Skeletal muscle satellite cell (primary cell): ENCODE data around the gene PAK1.
A peak's percentile ranks its signal among the peaks of the same experiment; 100 is the strongest.

ENCODE experiments used
- H3K27me3 ChIP-seq: 2 replicates; pipeline ENCODE4 v1.7.0; 2013; ENCODE audit warnings: low read length; ENCODE audit not compliant: control insufficient read depth, insufficient read depth
- H3K36me3 ChIP-seq: 2 replicates; pipeline ENCODE4 v1.7.0; 2013; ENCODE audit warnings: mild to moderate bottlenecking, control low read depth, low read length; ENCODE audit not compliant: insufficient read depth
- H3K4me1 ChIP-seq: 2 replicates; pipeline ENCODE4 v1.7.0; 2013; ENCODE audit warnings: low read length; ENCODE audit not compliant: control insufficient read depth, insufficient read depth
- H3K4me2 ChIP-seq: 2 replicates; pipeline ENCODE4 v1.7.0; 2013; ENCODE audit warnings: mild to moderate bottlenecking, low read length
- H3K4me3 ChIP-seq: 2 replicates; pipeline ENCODE4 v1.7.0; 2013; ENCODE audit warnings: low read length
- H3K9ac ChIP-seq: 2 replicates; pipeline ENCODE4 v1.7.0; 2013; ENCODE audit warnings: mild to moderate bottlenecking, low read depth, low read length, moderate library complexity
- H3K9me3 ChIP-seq: replicated peaks from 2 replicates; pipeline ENCODE4 v1.7.0; 2013; ENCODE audit warnings: mild to moderate bottlenecking, control low read depth, low read length

The PAK1 gene

DNA sequence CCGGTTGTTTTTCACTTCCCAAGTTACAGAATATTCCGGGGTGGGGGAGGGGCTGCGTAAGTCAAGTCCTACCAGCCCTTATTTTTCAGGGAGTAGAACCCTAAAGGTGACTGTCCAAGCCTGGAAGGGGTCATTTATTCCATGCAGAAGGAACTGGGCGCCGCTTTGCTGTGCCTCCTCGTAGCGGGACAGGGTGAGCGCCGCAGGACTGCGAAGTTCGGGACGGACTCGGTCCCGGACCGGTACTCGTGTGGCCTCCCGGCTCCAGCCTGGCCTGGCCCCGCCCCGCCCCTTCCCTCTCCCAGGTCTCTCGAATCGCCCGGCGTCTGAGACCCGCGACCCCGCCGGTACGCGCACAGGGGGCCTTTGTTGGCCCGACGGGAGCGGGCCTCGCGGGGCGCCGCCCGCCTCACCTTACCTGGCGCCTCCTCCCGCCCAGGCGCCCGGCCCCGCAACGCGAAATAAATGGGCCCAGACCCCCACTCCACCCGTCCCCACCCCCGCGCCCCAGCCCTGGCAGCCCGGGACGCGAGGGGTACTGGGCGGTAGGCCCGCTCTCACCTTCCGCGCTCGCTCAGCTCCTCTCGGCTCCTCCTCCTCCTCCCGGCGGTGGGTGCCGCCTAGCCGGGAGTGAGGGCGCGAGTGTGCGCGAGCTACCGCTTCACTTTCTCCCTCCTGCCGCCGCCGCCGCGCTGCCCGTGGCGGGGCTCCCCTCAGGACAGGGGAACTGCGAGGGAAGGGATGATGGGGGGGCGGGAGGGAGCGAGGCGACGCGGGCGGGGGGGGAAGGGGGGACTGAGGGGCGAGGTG is 698 bp downstream of the PAK1 start:
- H3K4me2 ChIP-seq, result peak overlapping the region; percentile 90
- H3K9ac ChIP-seq, result peak overlapping the region; percentile 34
- H3K4me1 ChIP-seq, result peaks cover 5% of the 10 kb centered on the region
- no peaks in the 10 kb centered on the region for H3K9me3 ChIP-seq
- peak overlapping the region; percentile 63 for H3K4me3 ChIP-seq
- peaks cover 56% of the 10 kb centered on the region for H3K27me3 ChIP-seq
- H3K36me3 ChIP-seq, result no peaks in the 10 kb centered on the region

DNA sequence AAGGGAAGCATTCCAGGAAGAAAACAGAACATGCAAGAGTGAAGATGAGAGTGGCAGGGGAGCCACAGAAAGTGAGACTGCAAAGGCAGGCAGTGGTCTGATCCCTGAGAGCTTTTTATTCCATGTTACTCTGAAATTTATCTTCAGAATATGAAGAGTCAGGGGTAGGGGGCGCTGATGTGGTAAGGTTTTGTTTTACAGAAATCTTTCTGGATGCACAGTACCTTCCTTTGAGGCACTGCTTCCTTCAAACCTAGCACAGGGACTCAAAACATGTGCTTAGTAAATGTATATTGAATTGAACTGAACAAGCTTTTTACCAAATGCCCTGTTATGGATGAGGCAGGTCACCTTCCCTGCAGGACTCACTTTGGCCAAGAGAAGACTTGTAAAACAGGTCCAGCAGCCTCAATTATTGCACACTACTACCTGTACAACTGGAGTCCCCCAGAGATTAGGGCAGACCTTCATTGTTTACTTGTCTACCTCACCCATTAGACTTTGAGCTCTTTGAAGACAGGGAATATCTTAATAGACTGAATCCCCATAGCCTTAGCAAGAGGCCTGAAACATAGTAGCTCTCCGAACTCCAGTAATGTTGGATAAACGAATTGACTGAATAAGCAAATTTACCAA is 2.2 kb downstream of the PAK1 start:
- H3K4me1 ChIP-seq, result peaks cover 5% of the 10 kb centered on the region
- peaks cover 57% of the 10 kb centered on the region for H3K27me3 ChIP-seq
- H3K4me3 ChIP-seq, result no peak overlapping the region
- H3K4me2 ChIP-seq, result no peak overlapping the region
- H3K36me3 ChIP-seq, result no peaks in the 10 kb centered on the region
- H3K9me3 ChIP-seq, result no peaks in the 10 kb centered on the region
- H3K9ac ChIP-seq, result no peak overlapping the region

- Histone ChIP-seq H3K27me3 (peaks cover 54% of the 10 kb centered on the region), H3K4me1 (peaks cover 5% of the 10 kb centered on the region), H3K9ac (no peak overlapping the region), H3K9me3 (no peaks in the 10 kb centered on the region), H3K4me2 (no peak overlapping the region), H3K36me3 (no peaks in the 10 kb centered on the region), H3K4me3 (no peak overlapping the region)
These were observed 2.9 kb downstream of the PAK1 start for GRCh38 chr11:77470971-77471370.

DNA sequence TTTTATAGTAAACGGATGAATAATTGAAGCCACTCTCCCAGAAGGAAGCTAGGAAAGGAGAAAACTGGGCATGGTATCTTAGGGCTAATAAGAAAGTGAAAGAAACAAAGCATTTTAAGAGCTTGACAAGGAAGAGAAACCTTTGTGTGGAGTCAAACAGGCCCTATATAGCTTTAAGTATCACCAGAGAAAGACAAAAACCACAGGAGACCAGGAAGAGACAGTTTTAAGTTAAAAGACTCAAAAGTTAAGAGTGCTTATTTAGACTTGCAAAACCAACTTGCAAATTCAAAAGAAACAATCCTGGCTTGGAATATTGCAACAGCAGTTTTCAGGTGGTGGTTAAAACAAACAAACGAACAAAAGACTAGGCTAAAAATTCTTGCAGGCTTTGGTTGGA is 3.4 kb downstream of the PAK1 start:
- H3K27me3 ChIP-seq, result peaks cover 54% of the 10 kb centered on the region
- no peak overlapping the region for H3K9ac ChIP-seq
- H3K4me1 ChIP-seq, result peaks cover 5% of the 10 kb centered on the region
- no peak overlapping the region for H3K4me2 ChIP-seq
- H3K9me3 ChIP-seq, result no peaks in the 10 kb centered on the region
- H3K36me3 ChIP-seq, result no peaks in the 10 kb centered on the region
- no peak overlapping the region for H3K4me3 ChIP-seq

DNA sequence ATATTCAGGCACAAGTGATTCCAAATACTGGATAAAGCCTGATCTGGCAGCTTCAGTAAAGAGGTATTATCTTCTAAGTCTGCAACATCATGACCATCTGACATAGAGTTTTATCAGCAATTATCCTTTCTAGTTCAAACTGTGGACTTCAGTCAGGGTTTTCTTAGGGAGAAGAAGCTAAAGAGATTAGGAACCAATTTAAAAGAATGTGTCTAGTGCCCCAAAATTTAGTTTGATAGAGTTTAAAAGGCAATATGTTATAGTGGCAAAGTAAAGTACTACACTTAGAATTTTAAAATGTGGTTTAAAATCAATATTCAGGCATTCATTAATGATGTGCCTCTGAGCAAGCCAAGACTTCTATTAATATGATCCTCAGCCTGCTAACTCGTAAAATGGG is 5.4 kb downstream of the PAK1 start:
- Histone ChIP-seq H3K4me3 (no peak overlapping the region), H3K4me1 (no peaks in the 10 kb centered on the region), H3K27me3 (peaks cover 51% of the 10 kb centered on the region)

DNA sequence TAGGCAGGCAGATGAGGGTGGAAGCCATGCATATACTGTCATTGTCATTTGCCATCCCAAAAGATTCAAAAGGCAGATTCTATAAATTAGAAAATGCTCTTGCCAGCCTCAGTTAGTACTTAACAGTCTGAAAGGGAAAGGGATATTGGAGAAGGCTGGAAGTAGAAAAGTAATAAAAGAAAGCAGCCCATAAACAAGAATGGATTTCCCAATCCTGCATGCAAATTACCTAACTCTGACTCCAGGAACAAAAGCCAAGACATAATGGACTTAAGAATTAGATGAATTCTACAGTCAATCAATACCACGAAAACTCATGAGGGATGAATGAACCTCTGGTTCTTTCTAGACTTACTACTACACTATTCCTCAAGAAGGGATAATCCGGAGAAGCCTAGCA is 5.9 kb downstream of the PAK1 start:
- Histone ChIP-seq H3K36me3 (no peaks in the 10 kb centered on the region), H3K4me2 (no peak overlapping the region), H3K9ac (no peak overlapping the region), H3K9me3 (no peaks in the 10 kb centered on the region), H3K4me1 (no peaks in the 10 kb centered on the region), H3K4me3 (no peak overlapping the region), H3K27me3 (peaks cover 47% of the 10 kb centered on the region)

More for the DNA sequence above, 5.4 kb downstream of the PAK1 start:
- H3K4me2 ChIP-seq, result no peak overlapping the region
- no peak overlapping the region for H3K9ac ChIP-seq
- no peaks in the 10 kb centered on the region for H3K9me3 ChIP-seq
- no peaks in the 10 kb centered on the region for H3K36me3 ChIP-seq

DNA sequence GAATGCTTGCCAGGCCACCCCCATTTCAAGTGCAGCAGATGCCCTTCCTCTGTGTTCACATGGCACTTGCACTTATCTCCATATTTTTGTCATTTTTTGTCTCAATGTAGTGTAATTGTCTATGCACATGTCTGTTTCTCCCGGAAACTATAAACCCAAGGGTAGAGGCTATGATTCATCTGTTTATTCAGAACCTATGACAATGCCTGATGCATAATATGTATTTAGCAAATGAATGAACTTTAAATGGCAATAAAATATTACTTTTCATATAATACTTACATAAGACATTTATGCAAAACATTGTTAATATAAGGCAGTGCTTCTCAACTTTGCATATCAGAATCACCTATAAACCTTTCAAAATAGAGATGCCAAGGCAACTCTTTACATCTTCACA is 6.7 kb downstream of the PAK1 start:
- H3K27me3 ChIP-seq, result peaks cover 40% of the 10 kb centered on the region
- no peak overlapping the region for H3K4me3 ChIP-seq
- H3K9ac ChIP-seq, result no peak overlapping the region
- H3K4me1 ChIP-seq, result no peaks in the 10 kb centered on the region
- H3K4me2 ChIP-seq, result no peak overlapping the region
- no peaks in the 10 kb centered on the region for H3K36me3 ChIP-seq
- no peaks in the 10 kb centered on the region for H3K9me3 ChIP-seq

DNA sequence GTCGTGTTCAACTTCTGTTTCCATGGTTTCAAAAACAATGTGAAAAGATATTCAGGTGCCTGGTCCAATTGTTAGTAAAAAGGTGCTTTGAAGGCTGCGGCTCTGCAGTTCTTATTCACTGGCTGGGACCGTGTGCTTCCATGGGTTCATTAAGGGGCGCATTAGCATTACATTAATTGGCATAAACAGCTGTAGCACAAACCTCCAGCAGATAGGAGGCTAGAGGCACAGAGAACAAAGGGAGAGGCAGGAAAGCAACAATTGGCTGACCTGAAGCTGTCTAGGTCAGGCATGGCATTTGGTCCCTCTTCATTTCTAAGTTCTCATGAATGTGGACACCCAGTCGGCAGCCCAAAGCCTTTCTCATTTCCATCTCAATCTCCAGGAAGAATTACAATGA is 16.6 kb downstream of the PAK1 start:
- no peak overlapping the region for H3K4me2 ChIP-seq
- no peak overlapping the region for H3K4me3 ChIP-seq
- no peak overlapping the region for H3K9ac ChIP-seq
- H3K4me1 ChIP-seq, result no peaks in the 10 kb centered on the region
- no peaks in the 10 kb centered on the region for H3K36me3 ChIP-seq
- no peaks in the 10 kb centered on the region for H3K9me3 ChIP-seq
- peaks cover 27% of the 10 kb centered on the region for H3K27me3 ChIP-seq

DNA sequence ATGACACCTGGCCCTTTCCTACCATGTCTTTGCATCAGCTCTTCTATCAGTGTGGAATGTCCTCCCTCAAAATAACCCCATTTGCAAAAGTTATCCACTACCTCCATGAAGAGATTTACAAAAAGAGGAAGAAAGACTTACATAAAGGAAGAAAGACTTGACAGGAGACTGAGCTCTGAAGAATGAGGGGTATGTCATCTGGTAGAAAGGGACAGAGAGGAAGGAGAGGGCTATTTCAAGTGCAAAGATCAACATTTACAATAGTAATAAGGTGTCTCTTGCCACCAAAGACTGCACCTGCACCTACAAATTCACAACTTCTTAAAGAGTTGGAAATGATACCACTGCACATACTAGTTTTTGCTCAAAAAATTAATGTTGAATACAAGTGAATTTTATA is 18.2 kb downstream of the PAK1 start:
- Histone ChIP-seq H3K27me3 (peaks cover 30% of the 10 kb centered on the region), H3K4me3 (no peak overlapping the region), H3K4me1 (no peaks in the 10 kb centered on the region), H3K4me2 (no peak overlapping the region), H3K9me3 (no peaks in the 10 kb centered on the region), H3K36me3 (no peaks in the 10 kb centered on the region), H3K9ac (no peak overlapping the region)

GRCh38 chr11:77454867-77455655 is 18.8 kb downstream of the PAK1 start:
- H3K4me3 ChIP-seq, result no peak overlapping the region
- H3K9ac ChIP-seq, result no peak overlapping the region
- H3K27me3 ChIP-seq, result peaks cover 30% of the 10 kb centered on the region
- H3K4me1 ChIP-seq, result no peaks in the 10 kb centered on the region
- no peaks in the 10 kb centered on the region for H3K9me3 ChIP-seq
- H3K36me3 ChIP-seq, result no peaks in the 10 kb centered on the region
- H3K4me2 ChIP-seq, result no peak overlapping the region

- Histone ChIP-seq H3K4me3 (no peak overlapping the region), H3K4me1 (no peaks in the 10 kb centered on the region), H3K9me3 (no peaks in the 10 kb centered on the region), H3K36me3 (no peaks in the 10 kb centered on the region), H3K27me3 (peaks cover 14% of the 10 kb centered on the region), H3K9ac (no peak overlapping the region), H3K4me2 (no peak overlapping the region)
These were observed 23.7 kb downstream of the PAK1 start for GRCh38 chr11:77450227-77450626.
